ENCODE measurements around the gene ZNF408.

ZNF408 gene

DNA sequence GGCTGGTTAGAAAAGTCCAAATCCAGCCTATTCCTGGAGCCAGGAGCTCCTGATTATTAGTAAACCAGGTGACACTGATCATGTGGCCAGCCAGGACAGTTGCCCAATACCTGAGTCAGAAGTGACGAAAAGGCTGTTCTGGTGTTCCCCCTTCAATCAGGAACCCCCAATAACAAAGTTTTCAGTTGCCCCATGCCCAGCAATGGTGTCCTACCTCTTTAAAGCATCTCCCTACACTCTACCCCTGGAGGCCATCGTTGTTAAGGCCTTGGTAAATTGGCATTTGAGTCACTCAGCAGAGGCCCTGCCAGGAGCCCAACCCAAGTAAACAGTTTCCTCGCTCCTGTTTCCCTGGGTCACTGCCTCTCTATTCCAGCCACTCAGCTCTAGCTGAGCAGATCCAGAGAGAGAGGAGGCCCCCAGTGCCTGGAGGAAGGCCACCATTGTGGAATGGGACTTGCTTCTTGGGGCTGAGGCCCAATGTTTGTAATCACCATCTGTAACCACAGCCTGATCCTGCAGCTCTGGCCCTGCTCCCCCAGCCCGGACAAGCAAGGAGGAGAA, 25.5 kb upstream of the ZNF408 start:
- no peaks in the 10 kb centered on the region for H3K27me3 ChIP-seq (ENCODE audit: control insufficient read depth in 1 of 2, insufficient read depth in 2 of 2, low read length in 2 of 2)
- no peaks in the 10 kb centered on the region for H3K9me3 ChIP-seq (ENCODE audit: control insufficient read depth in 1 of 2, low read length in 2 of 2)
- peaks cover 48 to 70% of the 10 kb centered on the region in 2 donors for H3K36me3 ChIP-seq (ENCODE audit: control insufficient read depth in 1 of 2, insufficient read depth in 2 of 2, low read length in 2 of 2)
- peak overlapping the region; percentile 78 for H3K27ac ChIP-seq (ENCODE audit: low read depth, low read length)
- H3K9ac ChIP-seq (ENCODE audit: low read depth in 1 of 2, low read length in 2 of 2), result peak overlapping the region; percentile 18 to 35
- H3K4me1 ChIP-seq (ENCODE audit: control insufficient read depth in 1 of 2, insufficient read depth in 2 of 2, low read length in 2 of 2), result peaks cover 44 to 53% of the 10 kb centered on the region in 2 donors
- peak overlapping the region in 1 of 2 donors; percentile 36 for H3K4me3 ChIP-seq (ENCODE audit: low read depth in 1 of 2, low read length in 2 of 2)

- Histone ChIP-seq H3K4me1 (ENCODE audit: control insufficient read depth in 1 of 2, insufficient read depth in 2 of 2, low read length in 2 of 2) (peaks cover 44 to 53% of the 10 kb centered on the region in 2 donors), H3K27ac (ENCODE audit: low read depth, low read length) (peak overlapping the region; percentile 78), H3K36me3 (ENCODE audit: control insufficient read depth in 1 of 2, insufficient read depth in 2 of 2, low read length in 2 of 2) (peaks cover 54 to 70% of the 10 kb centered on the region in 2 donors), H3K4me3 (ENCODE audit: low read depth in 1 of 2, low read length in 2 of 2) (no peak overlapping the region), H3K27me3 (ENCODE audit: control insufficient read depth in 1 of 2, insufficient read depth in 2 of 2, low read length in 2 of 2) (no peaks in the 10 kb centered on the region), H3K9me3 (ENCODE audit: control insufficient read depth in 1 of 2, low read length in 2 of 2) (no peaks in the 10 kb centered on the region), H3K9ac (ENCODE audit: low read depth in 1 of 2, low read length in 2 of 2) (peak overlapping the region; percentile 16 to 18)
Measured at GRCh38 chr11:46675949-46676348, 24.9 kb upstream of the ZNF408 start.

DNA sequence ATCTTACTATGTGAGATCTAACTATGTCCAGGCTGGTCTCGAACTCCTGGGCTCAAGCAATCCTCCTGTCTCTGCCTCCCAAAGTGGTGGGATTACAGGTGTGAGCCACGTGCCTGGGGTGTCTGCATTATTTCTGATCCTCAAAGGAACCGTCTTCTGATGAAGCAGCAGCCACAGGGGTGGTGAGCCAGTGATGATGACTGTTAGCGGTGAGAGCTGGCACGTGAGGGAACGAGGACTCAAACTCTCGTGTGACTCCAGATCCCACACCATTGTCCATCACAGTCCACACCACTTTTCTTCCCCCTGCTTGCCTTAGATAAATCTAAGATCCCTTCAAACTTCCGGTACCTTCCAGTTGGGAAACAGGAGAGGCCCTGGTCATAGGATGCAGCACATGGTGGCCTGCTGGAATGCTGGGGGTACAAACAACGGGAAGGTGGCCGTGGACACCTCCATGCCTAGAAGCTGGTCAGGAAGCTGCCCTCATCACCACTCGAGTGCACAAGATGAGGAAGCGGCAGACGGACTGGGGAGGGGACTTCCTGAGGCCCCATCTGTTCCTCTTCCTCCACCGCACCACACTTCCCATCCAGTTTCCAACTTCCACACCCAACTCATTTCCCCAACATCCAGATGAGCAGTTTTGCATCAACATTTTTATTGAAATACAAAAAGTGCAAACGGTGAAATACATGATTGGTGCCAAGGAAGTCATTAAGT, 24.2 kb upstream of the ZNF408 start:
- Histone ChIP-seq H3K27me3 (ENCODE audit: control insufficient read depth in 1 of 2, insufficient read depth in 2 of 2, low read length in 2 of 2) (no peaks in the 10 kb centered on the region), H3K27ac (ENCODE audit: low read depth, low read length) (no peak overlapping the region), H3K9me3 (ENCODE audit: control insufficient read depth in 1 of 2, low read length in 2 of 2) (no peaks in the 10 kb centered on the region), H3K4me3 (ENCODE audit: low read depth in 1 of 2, low read length in 2 of 2) (no peak overlapping the region), H3K4me1 (ENCODE audit: control insufficient read depth in 1 of 2, insufficient read depth in 2 of 2, low read length in 2 of 2) (peaks cover 43 to 51% of the 10 kb centered on the region in 2 donors), H3K9ac (ENCODE audit: low read depth in 1 of 2, low read length in 2 of 2) (no peak overlapping the region), H3K36me3 (ENCODE audit: control insufficient read depth in 1 of 2, insufficient read depth in 2 of 2, low read length in 2 of 2) (peaks cover 59 to 73% of the 10 kb centered on the region in 2 donors)

DNA sequence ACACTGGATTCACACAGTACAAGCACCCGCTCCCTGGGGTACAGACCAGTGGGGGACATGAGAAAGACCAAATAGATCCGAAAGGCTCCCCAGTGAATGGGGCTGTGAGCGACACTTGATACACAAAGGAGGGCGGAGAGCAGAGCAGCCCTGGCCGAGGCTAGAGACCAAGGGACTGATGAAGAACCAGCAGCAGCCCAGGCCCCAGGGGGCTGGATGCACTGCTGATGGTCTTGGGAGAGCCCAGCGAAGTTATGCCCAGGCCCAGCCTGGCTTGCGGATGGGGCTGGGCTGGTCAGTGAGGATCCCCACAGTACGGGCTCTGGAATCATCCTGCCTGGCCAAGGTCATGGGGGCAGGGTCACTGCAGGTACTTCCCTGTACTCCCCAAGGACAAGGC, 23.7 kb upstream of the ZNF408 start:
- H3K36me3 ChIP-seq (ENCODE audit: control insufficient read depth in 1 of 2, insufficient read depth in 2 of 2, low read length in 2 of 2), result peaks cover 60 to 73% of the 10 kb centered on the region in 2 donors

GRCh38 chr11:46677991-46678740, 22.7 kb upstream of the ZNF408 start:
- H3K27ac ChIP-seq (ENCODE audit: low read depth, low read length), result no peak overlapping the region
- H3K4me1 ChIP-seq (ENCODE audit: control insufficient read depth in 1 of 2, insufficient read depth in 2 of 2, low read length in 2 of 2), result peaks cover 35 to 41% of the 10 kb centered on the region in 2 donors
- no peak overlapping the region for H3K9ac ChIP-seq (ENCODE audit: low read depth in 1 of 2, low read length in 2 of 2)
- peaks cover 52 to 71% of the 10 kb centered on the region in 2 donors for H3K36me3 ChIP-seq (ENCODE audit: control insufficient read depth in 1 of 2, insufficient read depth in 2 of 2, low read length in 2 of 2)
- no peak overlapping the region for H3K4me3 ChIP-seq (ENCODE audit: low read depth in 1 of 2, low read length in 2 of 2)
- H3K9me3 ChIP-seq (ENCODE audit: control insufficient read depth in 1 of 2, low read length in 2 of 2), result no peaks in the 10 kb centered on the region
- no peaks in the 10 kb centered on the region for H3K27me3 ChIP-seq (ENCODE audit: control insufficient read depth in 1 of 2, insufficient read depth in 2 of 2, low read length in 2 of 2)

More for the DNA sequence above, 23.7 kb upstream of the ZNF408 start:
- no peaks in the 10 kb centered on the region for H3K9me3 ChIP-seq (ENCODE audit: control insufficient read depth in 1 of 2, low read length in 2 of 2)
- H3K27me3 ChIP-seq (ENCODE audit: control insufficient read depth in 1 of 2, insufficient read depth in 2 of 2, low read length in 2 of 2), result no peaks in the 10 kb centered on the region
- no peak overlapping the region for H3K9ac ChIP-seq (ENCODE audit: low read depth in 1 of 2, low read length in 2 of 2)
- H3K4me3 ChIP-seq (ENCODE audit: low read depth in 1 of 2, low read length in 2 of 2), result no peak overlapping the region
- H3K27ac ChIP-seq (ENCODE audit: low read depth, low read length), result no peak overlapping the region
- H3K4me1 ChIP-seq (ENCODE audit: control insufficient read depth in 1 of 2, insufficient read depth in 2 of 2, low read length in 2 of 2), result peaks cover 37 to 46% of the 10 kb centered on the region in 2 donors

GRCh38 chr11:46678741-46679130, 22.1 kb upstream of the ZNF408 start:
- H3K4me3 ChIP-seq (ENCODE audit: low read depth in 1 of 2, low read length in 2 of 2), result no peak overlapping the region
- no peak overlapping the region for H3K27ac ChIP-seq (ENCODE audit: low read depth, low read length)
- H3K9me3 ChIP-seq (ENCODE audit: control insufficient read depth in 1 of 2, low read length in 2 of 2), result no peaks in the 10 kb centered on the region
- H3K27me3 ChIP-seq (ENCODE audit: control insufficient read depth in 1 of 2, insufficient read depth in 2 of 2, low read length in 2 of 2), result no peaks in the 10 kb centered on the region
- peaks cover 35 to 41% of the 10 kb centered on the region in 2 donors for H3K4me1 ChIP-seq (ENCODE audit: control insufficient read depth in 1 of 2, insufficient read depth in 2 of 2, low read length in 2 of 2)
- H3K36me3 ChIP-seq (ENCODE audit: control insufficient read depth in 1 of 2, insufficient read depth in 2 of 2, low read length in 2 of 2), result peaks cover 47 to 69% of the 10 kb centered on the region in 2 donors
- H3K9ac ChIP-seq (ENCODE audit: low read depth in 1 of 2, low read length in 2 of 2), result no peak overlapping the region

DNA sequence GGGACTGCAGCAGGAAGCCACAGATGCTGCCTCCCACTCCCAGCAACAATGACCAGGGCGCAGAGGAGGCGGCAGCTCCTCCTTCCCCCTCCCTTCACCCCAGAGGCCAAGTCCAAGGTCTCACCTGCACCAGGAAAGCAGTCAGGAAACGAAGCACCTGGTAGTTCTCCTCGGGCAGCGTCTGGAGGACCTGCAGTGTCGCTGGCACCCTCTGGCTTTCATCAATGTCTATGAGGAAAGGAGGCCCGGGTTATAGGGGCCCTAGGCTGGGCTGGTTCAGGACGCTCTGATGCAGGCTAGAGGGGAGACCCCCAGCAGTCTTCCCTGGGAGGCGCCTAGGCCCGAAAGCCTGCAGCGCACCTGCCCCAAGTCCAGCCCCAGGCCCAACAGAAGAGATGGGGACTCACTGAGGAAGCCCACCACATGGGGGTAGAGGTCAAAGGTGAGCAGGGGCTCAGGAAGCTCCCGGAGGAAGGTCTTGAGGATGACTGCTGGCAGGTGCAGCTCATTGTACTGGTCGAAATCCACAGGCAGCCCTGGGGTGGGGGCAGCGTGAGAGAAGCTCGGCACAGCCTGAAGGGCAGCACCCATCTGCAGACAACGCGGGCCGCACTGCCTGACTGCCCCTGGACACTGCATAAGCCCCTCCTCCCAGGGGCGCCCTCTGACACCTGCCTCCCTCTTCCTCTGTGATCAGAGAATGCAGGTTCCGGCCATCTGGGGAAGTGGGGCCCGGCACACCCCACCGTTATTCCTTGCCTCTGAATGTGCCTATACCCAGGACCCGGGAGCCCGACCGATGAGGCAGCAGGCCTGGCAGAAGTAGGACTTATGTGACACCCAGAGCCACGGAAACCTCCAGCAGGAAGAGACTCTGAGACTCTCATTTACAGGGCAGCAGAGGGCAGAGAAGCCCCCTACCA, 21.3 kb upstream of the ZNF408 start:
- Histone ChIP-seq H3K9ac (ENCODE audit: low read depth in 1 of 2, low read length in 2 of 2) (no peak overlapping the region), H3K36me3 (ENCODE audit: control insufficient read depth in 1 of 2, insufficient read depth in 2 of 2, low read length in 2 of 2) (peaks cover 50 to 73% of the 10 kb centered on the region in 2 donors), H3K4me3 (ENCODE audit: low read depth in 1 of 2, low read length in 2 of 2) (no peak overlapping the region), H3K4me1 (ENCODE audit: control insufficient read depth in 1 of 2, insufficient read depth in 2 of 2, low read length in 2 of 2) (peaks cover 27 to 35% of the 10 kb centered on the region in 2 donors), H3K9me3 (ENCODE audit: control insufficient read depth in 1 of 2, low read length in 2 of 2) (no peaks in the 10 kb centered on the region), H3K27ac (ENCODE audit: low read depth, low read length) (no peak overlapping the region), H3K27me3 (ENCODE audit: control insufficient read depth in 1 of 2, insufficient read depth in 2 of 2, low read length in 2 of 2) (no peaks in the 10 kb centered on the region)

DNA sequence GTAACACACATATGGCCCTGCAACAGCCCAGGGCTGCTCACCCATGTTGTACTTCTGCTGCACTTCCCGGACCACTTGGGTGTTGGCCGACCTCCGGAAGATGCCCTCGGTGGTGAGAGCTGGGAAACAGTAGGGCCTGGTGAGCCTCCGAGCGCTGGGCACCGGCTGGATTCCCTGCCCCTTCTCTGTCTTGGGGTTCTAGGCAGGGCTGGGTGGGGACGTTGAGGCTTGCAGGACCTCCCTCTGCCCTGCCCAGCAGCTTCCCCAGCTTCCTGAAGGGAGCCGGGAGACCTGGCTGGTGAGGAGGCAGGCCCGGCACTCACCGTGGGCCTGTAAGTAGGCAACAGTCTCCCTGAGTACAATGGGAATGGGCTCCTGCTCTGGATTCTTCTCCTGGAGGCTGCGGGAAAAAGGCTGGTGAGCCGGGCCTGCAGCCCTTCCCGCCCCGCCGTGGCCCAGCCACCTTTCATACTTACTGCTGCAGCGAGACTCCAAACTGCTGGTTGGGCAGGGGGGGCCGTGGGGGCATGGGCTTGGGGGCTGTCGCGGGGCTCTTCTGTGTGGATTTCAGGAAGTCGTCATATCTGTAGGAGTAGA, 20.6 kb upstream of the ZNF408 start:
- H3K9ac ChIP-seq (ENCODE audit: low read depth in 1 of 2, low read length in 2 of 2), result no peak overlapping the region
- peaks cover 20 to 28% of the 10 kb centered on the region in 2 donors for H3K4me1 ChIP-seq (ENCODE audit: control insufficient read depth in 1 of 2, insufficient read depth in 2 of 2, low read length in 2 of 2)
- no peaks in the 10 kb centered on the region for H3K9me3 ChIP-seq (ENCODE audit: control insufficient read depth in 1 of 2, low read length in 2 of 2)
- no peak overlapping the region for H3K4me3 ChIP-seq (ENCODE audit: low read depth in 1 of 2, low read length in 2 of 2)
- peaks cover 50 to 75% of the 10 kb centered on the region in 2 donors for H3K36me3 ChIP-seq (ENCODE audit: control insufficient read depth in 1 of 2, insufficient read depth in 2 of 2, low read length in 2 of 2)
- no peaks in the 10 kb centered on the region for H3K27me3 ChIP-seq (ENCODE audit: control insufficient read depth in 1 of 2, insufficient read depth in 2 of 2, low read length in 2 of 2)
- H3K27ac ChIP-seq (ENCODE audit: low read depth, low read length), result no peak overlapping the region

DNA sequence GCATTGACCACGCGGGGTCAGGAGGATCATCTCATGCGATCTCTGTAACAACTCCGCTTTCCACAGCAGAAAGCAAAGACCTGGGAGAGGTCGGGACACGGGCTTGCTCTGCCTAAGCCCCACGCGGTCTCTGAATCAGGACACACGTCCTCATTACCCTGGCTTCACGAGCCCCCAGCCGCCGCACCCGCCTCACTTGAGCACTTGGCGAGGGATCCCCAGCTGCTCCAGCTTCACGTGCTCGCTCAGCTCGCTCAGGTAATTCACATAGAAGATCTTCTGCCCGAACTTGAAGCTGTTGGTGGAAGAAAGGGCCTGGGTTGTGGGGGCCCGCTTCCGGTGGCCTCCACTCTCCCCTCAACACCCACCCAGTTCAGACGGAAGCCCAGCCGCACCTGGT, 20.0 kb upstream of the ZNF408 start:
- H3K4me1 ChIP-seq (ENCODE audit: control insufficient read depth in 1 of 2, insufficient read depth in 2 of 2, low read length in 2 of 2), result peaks cover 14 to 22% of the 10 kb centered on the region in 2 donors
- no peaks in the 10 kb centered on the region for H3K9me3 ChIP-seq (ENCODE audit: control insufficient read depth in 1 of 2, low read length in 2 of 2)
- no peak overlapping the region for H3K27ac ChIP-seq (ENCODE audit: low read depth, low read length)
- no peaks in the 10 kb centered on the region for H3K27me3 ChIP-seq (ENCODE audit: control insufficient read depth in 1 of 2, insufficient read depth in 2 of 2, low read length in 2 of 2)
- no peak overlapping the region for H3K4me3 ChIP-seq (ENCODE audit: low read depth in 1 of 2, low read length in 2 of 2)
- peaks cover 50 to 75% of the 10 kb centered on the region in 2 donors for H3K36me3 ChIP-seq (ENCODE audit: control insufficient read depth in 1 of 2, insufficient read depth in 2 of 2, low read length in 2 of 2)
- no peak overlapping the region for H3K9ac ChIP-seq (ENCODE audit: low read depth in 1 of 2, low read length in 2 of 2)

Data from duodenal mucosa (tissue), 2 donors.